Dedifferentiated amniotic fluid mesenchymal stem cell (primary cell): ENCODE results near the gene REEP6.
"Not testable (repeated sequence)": the region's sequence is repeated elsewhere in the genome, so short reads cannot be mapped to it uniquely, and the experiment has no call there.

Experiments used
- DNase-seq: peaks from one replicate; pipeline ENCODE4 v3.0.0-alpha.2; 2016; ENCODE audit errors: extremely low spot score

The REEP6 gene

DNA sequence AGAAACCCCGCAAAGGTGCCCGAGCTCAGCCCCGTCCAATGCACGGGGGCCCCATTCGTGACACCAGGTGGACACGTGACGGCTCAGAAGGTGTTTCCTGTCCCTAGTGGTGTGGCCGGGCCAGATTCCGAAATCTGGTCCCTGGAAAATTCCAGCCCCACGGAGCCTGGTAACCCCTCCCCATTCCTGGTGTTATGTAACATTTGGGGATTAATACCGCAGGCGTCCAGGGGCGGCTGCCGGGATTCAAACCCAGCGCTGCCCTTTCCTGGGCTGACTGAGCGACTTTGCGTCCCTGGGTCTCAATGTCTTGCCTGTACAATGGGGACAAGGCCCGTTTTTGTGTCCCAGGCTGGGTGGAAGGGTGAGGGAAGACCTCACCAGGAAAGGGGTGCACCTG lies 31.9 kb downstream of the REEP6 start:
- DNase-seq = no peak

DNA sequence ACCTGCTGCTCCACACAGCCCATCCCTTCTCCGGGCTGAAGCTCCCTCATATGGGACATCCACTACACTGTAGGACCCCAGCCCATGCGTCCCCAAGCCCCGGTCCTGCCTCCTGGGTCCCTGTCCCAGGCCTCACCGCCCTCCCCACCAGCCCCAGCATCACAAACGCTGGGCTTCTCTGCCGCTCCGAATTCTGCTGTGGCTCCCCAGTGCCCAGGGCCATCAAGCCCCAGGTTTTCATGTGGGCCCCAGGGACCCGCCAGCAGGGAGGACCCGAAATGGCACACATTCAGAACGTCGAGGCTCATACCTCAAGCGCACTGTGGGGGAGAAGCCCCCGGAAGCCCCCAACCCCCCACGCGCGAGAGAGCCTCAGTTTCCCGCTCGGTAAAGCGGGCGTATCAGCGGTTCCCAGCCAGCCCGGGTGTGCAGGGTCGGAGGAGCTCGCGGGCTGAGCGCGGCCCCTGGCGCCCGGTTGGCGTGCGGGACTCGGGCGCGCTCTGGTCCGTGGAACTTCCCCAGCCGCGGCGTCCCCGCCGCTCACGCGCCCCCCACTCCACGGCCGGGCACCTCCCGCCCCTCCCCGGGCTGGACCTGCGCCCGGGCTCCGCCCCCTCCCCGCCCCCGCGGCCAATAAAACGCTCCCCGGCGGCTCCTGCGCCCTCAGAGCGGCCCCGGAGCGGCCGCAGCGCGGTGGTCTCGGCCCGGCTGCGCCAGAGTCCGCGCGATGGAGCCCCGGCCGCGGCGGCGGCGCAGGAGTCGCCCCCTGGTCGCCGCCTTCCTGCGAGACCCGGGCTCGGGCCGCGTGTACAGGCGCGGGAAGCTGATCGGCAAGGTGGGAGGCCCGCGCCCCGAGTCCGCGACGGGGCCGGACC lies 32.7 kb downstream of the REEP6 start, which contains the start of gene PLK5:
PLK5 (plus strand) TSS at position 666 of the 875 bp plus-strand sequence. CDS start 2,920 bp downstream, outside the sequence.
- DNase-seq = no peak

DNA sequence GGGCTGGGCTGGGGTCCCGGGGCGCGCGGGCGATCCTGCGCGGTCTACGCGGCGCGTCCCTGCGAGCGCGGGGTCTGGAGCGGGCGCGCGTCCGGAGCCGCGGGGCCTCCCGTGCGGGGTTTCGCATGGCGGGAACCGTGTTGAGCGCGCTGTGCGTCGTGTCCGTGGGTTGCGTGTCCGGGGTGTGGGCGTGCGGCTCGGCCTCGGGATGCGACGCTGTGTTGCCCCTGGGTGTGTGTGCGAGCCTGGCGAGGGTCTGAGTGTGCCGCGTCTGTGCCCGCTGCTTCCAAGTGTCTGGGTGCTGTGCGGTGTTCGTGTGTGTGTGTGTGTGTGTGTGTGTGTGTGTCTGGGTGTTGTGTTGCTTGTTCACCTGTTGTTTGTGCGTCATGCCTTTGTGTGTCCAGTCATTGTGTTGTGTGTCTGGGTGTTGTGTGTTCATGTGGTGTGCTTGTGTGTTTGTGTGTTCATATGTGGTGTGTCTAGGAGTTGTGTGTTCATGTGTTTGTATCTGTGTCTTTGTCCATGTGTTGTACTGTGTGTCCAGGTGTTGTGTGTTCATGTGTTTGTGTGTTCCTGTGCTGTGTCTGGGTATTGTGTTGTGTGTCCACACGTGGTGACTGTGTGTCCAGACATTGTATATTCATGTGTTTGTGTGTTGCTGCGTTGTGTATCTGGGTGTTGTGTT lies 33.4 kb downstream of the REEP6 start:
- DNase-seq = no peak

DNA sequence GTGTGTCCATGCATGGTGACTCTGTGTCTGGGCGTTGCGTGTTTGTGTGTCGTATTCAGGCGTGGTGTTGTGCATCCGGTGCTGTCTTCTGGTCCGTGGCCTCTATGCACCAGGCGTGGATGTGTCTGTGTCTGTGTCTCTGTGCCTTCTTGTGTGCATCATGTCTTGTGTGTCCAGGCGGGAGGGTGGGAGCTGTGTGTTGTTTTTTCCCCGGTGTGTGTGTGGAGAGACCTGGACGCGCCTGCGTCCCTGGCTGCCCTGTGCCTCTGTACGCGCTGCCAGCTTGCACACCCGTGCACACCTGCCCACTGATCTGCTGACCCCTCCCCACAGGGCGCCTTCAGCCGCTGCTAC lies 34.0 kb downstream of the REEP6 start:
- no peak for DNase-seq

DNA sequence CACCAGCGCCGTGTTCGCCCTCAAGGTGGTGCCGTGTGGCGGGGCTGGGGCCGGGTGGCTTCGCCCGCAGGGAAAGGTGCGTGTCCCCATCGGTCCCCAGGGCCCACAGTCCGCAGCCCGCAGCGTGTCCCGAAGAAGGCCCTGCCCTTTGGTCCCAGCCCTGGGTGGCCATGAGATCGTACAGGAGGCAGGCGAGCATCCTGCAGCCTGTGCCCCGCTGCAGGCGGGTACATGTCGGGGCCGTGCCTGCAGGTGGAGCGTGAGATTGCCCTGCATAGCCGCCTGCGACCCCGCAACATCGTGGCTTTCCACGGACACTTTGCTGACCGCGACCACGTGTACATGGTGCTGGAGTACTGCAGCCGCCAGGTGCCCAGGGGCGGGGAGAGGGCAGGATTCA lies 34.4 kb downstream of the REEP6 start:
- no peak for DNase-seq

DNA sequence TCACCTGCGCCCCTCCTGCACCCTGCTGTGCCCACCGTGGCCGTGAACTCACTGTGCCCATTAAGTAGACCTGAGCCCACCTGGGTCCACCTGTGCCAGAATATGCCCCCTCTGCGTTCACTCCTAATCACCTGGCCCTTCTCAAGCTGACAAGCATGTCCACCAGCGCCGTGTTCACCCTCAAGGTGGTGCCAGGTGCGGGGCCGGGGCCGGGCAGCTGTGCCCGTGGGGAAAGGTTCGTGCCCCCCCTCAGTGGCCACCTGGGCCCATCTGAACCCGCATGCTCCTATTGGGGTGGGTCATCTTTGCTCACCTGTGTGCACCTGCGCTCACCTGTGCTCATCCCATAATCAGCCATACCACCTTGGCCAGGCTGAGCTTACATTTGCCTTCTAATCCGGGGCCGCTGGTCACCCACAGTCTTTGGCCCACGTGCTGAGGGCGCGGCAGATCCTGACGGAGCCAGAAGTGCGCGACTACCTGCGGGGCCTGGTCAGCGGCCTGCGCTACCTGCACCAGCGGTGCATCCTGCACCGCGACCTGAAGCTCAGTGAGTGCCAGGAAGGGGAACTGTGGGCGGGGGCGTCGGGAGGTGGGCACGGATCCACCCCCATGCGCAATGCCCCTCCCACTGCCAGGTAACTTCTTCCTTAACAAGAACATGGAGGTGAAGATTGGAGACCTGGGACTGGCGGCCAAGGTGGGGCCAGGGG lies 35.2 kb downstream of the REEP6 start:
- DNase-seq = no peak

DNA sequence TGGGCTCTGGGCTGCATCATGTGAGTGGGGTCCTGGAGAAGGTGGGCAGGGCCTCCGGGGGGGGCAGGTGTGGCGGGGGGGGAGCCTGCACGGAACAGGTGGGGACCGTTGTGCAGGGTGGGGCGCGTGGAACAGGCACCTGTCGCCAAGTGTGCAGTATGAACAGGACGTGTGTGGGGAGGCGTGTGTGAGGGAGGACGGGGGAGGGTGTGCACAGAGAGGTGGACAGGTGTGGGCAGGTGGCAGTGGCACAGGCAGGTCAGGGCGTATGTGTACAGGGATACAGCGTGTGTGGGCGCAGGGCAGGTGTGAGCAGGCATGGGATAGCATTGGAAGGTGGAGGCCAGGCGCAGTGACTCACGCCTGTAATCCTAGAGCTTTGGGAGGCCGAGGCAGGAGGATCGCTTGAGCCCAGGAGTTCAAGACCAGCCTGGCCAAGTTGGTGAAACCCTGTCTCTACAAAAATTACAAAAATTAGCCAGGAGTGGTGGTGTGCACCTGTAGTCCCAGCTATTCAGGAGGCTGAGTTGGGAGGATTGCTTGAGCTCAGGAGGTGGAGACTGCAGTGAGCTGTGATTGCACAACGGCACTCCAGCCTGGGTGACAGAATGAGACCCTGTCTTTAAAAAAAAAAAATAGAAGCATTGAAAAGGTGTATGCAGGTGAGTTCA lies 36.1 kb downstream of the REEP6 start:
- DNase-seq = no peak

DNA sequence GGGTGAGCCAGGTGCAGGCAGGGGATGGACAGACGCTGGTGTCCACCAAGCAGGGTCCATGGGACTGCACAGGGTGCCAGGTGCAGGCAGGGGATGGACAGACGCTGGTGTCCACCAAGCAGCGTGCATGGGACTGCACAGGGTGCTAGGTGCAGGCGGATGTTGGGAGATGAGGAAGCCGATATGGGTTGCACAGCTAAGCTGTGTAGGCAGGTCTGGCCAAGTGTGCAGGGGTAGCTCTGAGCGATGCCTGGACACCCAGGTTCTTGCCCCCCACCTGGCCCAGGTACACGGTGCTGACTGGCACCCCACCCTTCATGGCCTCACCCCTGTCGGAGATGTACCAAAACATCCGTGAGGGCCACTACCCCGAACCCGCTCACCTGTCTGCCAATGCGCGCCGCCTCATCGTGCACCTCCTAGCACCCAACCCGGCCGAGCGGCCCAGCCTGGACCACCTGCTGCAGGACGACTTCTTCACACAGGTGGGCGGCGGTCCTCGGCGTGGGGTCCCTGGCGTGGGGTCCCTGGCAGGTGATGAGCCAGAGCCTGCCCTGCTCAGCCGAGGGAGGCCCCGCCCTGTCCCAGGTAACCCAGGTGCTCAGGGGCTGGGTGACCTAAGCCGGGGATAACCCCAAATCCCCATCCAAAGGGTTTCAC lies 36.8 kb downstream of the REEP6 start:
- no peak for DNase-seq

DNA sequence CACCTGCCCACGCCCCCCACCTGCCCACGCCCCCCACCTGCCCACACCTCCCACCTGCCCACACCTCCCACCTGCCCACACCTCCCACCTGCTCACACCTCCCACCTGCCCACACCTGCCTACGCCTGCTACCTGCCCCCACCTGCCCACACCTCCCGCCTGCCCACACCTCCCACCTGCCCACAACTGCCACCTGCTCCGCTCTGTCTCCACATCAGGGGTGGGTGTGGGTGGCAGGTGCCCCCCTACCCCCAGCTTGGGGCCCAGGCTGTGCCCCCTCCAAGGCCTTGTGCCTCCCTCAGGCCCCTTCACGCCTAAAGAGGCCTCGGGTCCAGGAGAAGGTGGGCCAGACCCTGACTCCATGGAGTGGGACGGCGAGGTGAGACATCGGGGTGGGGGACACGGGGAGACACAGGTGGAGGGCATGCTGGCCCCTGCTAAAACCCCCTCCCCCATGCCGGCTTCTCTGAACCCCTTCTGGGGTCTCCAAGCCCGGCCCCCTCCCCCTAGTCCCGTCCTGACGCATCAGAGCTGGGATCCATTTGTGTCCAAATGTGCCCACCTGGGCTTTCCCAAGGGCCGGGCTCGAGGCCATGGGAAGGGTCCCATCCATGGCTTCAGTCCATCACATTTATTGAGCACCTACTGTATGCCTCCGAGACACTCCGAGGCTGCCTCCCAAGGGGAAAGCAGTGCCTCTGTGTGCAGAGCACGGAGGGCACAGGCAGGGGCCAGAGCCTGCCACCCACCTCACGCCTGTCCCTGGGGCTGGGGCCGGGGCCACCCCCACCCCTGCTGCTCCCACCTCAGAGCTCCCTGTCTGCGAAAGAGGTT lies 37.8 kb downstream of the REEP6 start:
- no peak for DNase-seq

DNA sequence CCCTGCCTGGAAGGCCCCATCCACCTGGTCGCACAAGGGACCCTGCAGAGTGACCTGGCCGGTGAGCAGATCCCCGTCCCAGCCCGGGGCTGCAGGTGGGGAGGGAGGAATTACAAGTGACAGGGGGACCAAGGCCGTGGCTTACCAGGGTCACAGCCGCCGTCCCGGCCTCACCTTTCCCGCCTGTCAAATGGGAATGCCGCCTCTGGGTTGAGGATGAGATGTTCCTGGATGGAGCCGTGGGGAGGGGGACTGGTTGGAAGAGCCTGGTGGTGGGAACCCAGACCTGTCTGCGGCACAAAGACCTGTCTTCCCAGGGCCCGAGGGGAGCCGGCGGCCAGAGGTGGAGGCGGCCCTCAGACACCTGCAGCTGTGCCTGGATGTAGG lies 38.4 kb downstream of the REEP6 start:
- DNase-seq = no peak

DNA sequence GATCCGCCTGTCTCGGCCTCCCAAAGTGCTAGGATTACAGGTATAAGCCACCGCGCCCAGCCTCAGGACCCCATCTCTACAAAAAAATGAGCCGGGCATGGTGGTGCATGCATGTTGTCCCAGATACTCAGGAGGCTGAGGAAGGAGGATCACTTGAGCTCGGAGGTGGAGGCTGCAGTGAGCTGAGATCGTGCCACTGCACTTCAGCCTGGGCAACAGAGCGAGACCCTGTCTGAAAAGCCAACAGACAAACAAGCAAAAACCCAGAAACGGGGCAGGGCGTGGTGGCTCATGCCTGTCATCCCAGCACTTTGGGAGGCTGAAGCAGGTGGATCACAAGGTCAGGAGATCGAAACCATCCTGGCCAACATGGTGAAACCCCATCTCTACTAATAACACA lies 39.9 kb downstream of the REEP6 start:
- not testable (repeated sequence) for DNase-seq

DNA sequence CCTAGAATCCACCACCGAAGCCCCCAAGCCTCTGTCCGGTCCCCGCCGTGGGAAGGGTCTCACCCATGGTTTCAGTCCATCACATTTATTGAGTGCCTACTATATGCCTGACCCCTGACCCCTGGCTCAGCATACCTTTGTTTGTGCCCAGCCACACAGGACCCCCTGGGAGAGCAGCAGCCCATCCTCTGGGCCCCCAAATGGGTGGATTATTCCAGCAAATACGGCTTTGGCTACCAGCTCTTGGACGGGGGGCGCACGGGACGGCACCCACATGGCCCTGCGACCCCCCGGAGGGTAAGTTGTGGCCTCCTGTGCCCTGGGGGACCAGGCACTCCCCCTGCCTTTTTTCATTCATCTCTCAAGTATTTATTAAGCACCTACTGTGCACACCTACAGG lies 40.6 kb downstream of the REEP6 start:
- no peak for DNase-seq

DNA sequence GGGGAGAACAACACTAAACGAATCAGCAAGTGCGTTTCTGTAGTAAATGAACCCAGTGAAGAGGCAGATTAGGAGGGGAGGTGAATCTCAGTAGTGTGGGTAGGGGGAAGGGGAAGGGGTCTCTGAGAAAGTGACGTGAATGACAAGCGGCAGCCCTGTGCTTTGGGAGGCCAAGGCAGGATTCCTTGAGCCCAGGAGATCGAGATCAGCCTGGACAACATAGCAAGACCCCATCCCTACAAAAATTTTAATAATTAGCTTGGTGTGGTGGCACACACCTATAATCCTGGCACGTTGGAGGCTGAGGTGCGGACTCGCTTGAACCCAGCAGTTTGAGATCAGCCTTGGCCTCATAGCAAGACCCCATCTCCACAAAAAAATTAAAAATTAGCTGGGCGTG lies 41.0 kb downstream of the REEP6 start:
- DNase-seq = no peak

DNA sequence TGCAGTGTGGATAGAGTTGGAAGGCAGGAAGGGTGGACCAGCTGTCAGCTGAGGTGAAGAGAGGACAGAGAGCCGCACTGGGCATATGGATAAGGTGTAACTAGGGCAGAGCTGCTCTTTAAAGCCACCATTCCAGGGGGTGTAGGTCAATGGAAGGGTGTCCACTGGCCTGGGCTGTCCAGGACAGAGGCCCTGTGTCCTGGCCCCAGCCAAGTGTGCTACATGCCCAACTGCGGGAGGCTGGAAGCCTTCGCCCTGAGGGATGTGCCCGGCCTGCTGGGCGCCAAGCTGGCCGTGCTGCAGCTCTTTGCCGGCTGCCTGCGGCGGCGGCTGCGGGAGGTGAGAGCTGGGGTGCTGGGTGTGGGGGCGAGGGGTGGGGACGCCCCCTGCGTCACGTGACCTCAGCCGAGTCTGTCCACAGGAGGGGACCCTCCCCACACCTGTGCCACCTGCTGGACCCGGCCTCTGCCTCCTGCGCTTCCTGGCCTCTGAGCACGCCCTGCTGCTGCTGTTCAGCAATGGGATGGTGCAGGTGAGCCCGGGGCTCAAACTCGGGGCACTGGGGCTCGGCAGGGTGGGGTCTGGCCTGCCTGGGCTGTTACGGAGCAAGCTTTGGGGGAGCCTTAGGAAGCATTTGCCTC lies 42.6 kb downstream of the REEP6 start:
- DNase-seq = no peak

DNA sequence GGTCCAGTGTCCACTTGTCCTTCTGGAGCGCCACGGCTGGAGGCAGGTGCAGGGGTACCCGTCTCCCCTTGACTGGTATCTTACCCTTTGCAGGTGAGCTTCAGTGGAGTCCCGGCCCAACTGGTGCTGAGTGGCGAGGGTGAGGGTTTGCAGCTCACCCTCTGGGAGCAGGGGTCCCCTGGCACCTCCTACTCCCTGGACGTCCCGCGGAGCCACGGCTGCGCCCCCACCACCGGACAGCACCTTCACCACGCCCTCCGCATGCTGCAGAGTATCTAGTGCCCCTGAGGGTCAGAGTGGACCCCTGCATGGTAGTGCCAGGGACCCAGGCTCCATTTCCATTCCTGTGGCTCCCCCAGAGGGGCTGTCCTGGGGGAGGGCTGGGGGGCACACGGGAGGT lies 44.0 kb downstream of the REEP6 start:
- no peak for DNase-seq

DNA sequence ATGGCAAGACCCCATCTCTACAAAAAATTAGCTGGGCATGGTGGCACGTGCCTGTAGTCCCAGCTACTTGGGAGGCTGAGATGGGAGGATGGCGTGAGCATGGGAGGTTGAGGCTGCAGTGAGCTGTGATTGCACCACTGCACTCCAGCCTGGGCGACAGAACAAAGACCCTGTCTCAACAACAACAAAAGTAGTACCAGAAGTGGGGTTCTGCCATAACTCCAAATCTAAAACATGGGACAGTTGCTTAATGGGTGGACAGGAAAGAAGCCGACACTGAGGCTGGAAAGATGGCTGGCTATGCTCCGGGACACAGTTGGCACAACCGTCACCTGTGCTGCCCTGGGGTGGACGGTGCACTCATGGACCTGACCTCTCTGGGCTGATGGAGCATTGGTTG lies 44.7 kb downstream of the REEP6 start:
- DNase-seq = not testable (repeated sequence)

DNA sequence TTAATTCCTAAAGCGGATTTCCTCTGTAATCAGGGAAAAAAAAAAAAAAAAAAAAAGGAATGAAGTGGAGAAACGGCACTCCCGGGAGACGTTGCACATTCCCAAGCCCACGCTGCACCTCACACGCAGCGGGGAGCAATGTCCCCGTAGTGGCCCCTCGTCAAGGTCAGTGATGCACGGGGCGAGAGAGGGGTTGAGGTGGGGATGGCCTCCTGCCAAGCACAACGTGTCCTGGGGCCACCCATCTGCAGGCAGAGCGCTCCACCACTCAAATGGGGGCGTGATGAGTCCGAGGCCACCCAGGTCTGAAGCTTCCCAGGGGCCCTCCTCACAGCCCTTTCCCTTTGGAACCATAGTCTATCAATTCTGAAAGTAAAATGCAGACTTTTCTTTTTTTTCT lies 48.0 kb downstream of the REEP6 start:
- DNase-seq = no peak

DNA sequence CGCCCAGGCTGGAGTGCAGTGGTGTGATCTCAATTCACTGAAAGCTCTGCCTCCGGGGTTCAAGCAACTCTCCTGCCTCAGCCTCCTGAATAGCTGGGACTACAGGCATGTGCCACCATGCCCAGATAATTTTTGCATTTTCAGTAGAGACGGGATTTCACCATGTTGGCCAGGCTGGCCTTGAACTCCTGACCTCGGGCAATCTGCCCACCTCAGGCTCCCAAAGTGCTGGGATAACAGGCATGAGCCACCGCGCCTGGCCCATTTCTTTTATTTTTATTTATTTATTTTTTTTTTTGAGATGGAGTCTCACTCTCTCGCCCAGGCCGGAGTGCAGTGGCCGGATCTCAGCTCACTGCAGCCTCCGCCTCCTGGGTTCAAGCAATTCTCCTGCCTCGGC lies 48.8 kb downstream of the REEP6 start:
- not testable (repeated sequence) for DNase-seq

DNA sequence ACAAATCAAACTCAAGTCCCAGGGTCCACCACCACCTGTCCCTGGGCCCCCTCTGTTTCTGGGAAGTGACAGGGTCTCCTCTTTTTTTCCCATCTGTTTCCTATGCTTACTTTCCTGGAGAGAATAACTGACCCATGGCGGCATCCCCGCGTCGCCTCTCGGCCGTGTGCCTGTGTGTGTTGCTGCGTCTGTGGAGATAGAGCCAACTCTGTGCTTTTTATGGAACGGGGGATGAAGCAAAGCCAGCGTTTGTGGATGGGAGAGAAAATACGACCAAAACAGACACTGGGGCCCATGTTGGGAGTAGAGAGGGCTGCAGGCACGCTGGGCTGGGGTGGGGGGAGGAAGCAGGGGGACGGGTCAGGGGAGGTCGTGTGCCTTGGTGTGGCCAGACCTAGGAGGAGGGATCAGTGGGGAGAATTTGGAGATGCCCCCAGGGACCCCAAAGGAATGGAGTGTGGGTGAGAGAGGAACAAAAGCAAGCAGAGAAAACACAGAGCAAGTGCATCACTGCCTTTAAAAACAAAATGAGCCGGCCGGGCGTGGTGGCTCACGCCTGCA lies 49.5 kb downstream of the REEP6 start:
- no peak for DNase-seq
